IPS-NIHi7 (cell line): ENCODE results near the gene RBM6.
A peak's percentile ranks its signal among the peaks of the same experiment; 100 is the strongest.
"Not testable (repeated sequence)": the region's sequence is repeated elsewhere in the genome, so short reads cannot be mapped to it uniquely, and the experiment has no call there.

Source experiments
- DNase-seq: peaks from one replicate; pipeline ENCODE4 v3.0.0; 2012; ENCODE audit warnings: mixed read lengths; ENCODE audit errors: extremely low spot score

Gene RBM6, protein sequence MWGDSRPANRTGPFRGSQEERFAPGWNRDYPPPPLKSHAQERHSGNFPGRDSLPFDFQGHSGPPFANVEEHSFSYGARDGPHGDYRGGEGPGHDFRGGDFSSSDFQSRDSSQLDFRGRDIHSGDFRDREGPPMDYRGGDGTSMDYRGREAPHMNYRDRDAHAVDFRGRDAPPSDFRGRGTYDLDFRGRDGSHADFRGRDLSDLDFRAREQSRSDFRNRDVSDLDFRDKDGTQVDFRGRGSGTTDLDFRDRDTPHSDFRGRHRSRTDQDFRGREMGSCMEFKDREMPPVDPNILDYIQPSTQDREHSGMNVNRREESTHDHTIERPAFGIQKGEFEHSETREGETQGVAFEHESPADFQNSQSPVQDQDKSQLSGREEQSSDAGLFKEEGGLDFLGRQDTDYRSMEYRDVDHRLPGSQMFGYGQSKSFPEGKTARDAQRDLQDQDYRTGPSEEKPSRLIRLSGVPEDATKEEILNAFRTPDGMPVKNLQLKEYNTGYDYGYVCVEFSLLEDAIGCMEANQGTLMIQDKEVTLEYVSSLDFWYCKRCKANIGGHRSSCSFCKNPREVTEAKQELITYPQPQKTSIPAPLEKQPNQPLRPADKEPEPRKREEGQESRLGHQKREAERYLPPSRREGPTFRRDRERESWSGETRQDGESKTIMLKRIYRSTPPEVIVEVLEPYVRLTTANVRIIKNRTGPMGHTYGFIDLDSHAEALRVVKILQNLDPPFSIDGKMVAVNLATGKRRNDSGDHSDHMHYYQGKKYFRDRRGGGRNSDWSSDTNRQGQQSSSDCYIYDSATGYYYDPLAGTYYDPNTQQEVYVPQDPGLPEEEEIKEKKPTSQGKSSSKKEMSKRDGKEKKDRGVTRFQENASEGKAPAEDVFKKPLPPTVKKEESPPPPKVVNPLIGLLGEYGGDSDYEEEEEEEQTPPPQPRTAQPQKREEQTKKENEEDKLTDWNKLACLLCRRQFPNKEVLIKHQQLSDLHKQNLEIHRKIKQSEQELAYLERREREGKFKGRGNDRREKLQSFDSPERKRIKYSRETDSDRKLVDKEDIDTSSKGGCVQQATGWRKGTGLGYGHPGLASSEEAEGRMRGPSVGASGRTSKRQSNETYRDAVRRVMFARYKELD

GRCh38 chr3:49939858-49940666, at the start of gene RBM6:
Gene RBM6 (plus strand): TSS chr3:49940150. CDS start chr3:49962642, 22,492 bp downstream.
- DNase-seq = peak; percentile 99

- no peak for DNase-seq
Measured at GRCh38 chr3:49895791-49896190, 44.2 kb upstream of the RBM6 start.

- DNase-seq = no peak
Measured at GRCh38 chr3:49896345-49896744, 43.6 kb upstream of the RBM6 start.

DNA sequence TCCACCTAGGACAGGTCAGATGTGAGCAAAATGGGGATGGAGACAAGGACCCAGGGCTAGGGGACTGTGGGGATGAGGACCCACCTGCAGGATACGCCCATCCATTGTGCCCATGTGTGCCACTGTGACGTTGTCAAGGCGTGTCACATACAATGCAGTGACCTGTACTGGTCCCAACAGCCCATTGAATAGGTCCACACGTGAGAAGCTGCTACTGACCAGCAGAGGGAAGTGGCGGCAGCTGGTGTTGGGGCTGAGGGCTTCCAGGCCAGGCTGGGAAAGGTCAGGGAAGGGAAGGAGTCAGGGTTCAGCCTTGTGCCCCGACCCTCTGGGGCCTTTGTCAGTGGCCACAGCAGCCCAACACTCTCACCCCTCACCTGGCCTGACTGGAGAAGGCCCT, 41.0 kb upstream of the RBM6 start:
- DNase-seq = no peak

DNA sequence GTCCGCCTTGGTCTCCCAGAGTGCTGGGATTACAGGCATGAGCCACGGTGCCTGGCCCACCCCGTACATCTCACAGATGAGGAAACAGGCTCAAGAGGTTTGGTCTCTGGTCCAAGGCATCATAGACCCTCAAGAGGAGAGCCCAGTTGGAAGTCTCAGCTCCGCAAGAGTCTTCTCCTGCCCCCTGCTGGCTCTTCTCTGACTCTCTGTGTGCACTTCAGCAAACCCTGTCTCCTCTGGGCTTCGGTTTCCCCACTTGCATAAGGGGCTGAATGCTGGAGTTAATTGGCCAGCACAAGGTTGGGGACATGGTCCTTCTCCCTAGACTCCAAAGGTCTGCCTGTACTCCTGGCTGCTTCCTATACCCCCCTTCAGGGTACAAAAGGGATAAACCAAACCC, 40.1 kb upstream of the RBM6 start:
- peak; percentile 80 for DNase-seq

DNA sequence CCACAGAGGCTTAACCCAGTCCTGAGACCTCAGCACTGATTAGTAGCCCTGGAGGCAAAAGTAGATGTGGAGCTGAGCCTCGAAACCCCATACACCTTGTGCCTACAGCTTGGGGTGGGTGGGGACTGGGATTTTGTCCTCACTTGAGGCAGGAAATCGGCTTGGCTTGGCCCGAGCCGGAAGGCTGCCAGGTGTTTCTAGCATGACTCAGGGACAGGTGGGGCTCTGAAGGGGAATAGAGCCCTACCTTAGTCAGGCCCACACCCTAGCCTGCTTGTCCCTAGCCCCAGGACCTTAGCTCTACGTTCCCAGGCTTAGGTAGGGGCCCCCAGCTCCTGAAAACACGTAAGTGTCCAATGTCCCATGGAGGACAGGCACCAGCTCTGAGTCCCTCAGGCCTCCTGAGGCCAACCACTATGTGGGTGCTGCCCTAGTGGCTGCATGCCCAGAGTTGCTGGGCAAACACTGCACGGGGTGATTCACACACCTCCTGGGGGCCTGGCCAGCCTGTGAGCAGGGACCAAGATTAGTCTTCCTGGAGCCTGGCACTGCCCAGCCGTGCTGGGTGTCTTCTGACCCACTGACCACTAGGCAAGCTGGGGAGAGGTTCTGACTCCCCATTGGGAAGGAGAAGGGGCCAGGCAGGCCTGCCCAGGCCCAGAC, 39.3 kb upstream of the RBM6 start:
- no peak for DNase-seq

DNA sequence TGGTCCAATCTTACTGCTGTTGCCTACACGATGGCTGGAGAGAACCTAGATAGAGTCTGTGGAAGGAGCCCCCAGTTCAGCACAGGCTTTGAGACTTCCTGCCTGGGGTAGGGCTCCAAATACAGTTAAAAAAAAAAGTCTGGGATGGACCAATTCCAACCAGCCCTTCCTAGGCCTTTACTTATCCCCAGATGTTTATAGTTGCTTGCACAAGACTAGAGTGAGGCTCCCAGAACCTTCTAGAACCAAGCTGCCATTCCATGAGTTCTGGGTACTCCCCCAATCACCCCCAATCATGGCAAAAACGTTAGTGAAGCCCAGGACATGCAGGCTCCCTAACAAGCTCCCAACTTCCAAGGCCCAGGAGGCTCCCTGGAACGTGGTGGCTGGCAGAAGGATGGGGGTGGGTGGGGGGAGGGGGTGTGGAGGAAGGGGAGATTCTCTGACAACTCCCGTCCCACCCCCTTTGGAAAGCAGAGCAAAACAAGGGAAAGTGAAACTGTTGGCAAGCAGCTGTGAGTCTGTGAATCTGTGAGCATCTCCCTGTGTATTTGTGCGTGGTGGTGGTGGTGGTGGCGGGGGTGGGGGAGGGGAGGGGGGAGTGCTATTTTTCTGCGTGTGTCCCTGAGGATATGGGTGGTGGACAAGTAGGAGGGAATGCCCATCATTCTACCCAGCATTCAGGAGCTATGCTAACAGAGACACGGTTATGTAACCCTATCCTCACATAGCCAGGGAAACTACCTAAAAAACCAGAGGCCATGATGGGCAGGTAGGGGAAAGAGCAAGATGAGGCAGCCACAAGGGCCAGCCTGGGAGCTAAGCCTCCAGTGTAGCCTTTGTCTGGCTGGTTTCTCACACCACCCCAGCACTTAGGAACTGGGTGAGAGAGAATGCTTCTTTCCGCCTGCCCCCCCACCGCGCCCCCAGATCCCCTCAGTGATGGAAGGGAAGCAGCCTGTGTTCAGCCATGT, 38.3 kb upstream of the RBM6 start:
- no peak for DNase-seq

DNA sequence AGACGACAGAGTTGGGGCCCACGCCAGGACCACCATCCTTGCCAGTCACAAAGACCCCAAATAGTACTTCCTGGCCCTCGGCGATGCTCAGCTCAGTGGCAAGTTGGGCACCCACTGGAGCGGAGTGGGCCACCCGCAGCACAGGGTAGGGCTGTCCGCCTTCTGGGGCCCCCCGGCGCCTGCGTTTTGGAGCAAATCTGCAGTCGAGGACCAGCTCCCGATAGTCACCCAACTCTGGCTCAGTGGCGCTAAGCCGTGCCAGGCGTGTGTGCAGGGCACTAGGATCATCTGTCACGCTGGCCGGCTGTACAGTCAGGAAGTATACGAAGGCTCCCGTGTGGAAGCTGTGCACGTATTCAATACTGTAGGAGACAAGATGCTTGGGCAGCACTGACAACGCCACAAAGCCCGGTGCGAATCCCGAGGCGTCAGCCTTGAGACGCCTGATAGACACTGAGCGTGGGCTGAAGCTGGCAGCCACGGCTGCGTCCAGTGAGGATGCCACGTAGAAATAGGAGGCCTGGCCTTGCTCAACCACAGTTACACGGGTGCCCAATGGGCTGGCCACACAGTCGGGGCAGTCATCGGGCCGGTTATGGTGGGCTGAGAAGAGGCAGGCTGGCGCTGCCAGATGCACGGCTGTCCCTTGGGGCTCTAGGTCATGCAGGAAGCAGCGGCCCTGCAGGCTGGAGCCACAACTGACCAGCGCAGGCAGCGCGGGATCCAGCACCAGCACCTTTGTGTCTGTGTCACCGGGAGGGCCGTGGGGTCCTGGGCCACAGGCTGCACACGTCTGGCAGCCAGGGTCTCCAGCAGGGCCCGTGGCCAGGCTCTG, 37.2 kb upstream of the RBM6 start:
- no peak for DNase-seq

- DNase-seq = peak; percentile 95
Measured at GRCh38 chr3:49903451-49904424, 36.2 kb upstream of the RBM6 start, which contains the start of gene MST1R. Gene MST1R (minus strand): TSS chr3:49903873. CDS start chr3:49903609, 264 bp downstream.

DNA sequence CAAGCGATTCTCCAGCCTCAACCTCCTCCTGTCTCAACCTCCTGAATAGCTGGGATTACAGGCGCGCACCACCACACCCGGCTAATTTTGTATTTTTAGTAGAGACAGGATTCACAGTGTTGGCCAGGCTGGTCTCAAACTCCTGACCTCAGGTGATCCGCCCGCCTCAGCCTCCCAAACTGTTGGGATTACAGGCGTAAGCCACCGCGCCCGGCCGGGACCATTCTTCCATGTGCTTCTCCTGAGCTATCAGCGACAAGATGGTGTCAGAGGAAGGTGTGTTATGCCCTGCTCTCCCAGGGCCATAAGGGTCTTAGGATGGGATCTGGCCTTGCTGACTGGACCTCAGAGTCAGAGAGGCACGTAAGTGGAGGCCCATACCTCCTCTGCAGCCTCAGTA, 35.5 kb upstream of the RBM6 start:
- not testable (repeated sequence) for DNase-seq

- peak; percentile 85 for DNase-seq
Measured at GRCh38 chr3:49906073-49906743, 33.7 kb upstream of the RBM6 start.

DNA sequence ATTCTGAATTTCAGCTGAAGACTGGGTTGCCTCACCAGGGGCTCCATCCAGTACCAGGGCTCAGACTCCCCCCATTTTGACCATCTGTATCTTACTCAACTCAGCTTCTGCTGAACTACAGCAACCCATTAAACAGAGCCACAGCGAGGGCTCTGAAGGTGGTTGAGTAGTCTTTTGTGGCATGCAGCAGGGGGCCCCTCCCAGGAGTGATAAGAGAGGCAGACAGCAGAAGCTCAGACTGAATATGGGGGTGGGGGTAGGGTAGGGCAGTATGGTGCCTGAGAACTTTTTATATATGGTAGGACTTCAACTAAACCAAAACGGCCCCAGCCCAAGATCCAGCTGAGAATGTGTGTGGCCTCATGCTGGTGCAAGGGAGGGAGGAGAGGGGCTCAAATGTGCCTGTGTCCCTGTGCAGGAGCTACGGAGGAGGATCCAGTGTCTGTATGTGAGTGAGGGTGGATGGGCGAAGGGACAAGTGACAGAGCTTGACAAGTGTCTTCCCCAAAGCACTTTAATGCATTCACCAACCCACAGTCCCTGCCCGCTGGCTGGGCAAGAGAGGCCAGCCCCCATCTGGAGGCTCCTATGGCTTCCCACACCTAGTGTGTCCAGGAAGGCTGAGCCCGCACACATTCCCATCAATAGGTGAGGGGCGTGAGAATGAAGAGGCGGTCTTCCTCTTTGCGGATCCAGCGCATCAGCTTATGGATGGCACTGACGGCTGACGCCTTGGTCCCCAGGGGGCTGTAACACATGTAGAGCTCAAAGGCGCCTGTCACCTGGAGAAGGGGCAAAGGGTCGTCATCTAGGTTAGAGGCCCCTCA, 31.4 kb upstream of the RBM6 start:
- no peak for DNase-seq

GRCh38 chr3:49910409-49911123, 29.4 kb upstream of the RBM6 start:
- DNase-seq = peak; percentile 72

GRCh38 chr3:49911124-49911420, 28.9 kb upstream of the RBM6 start:
- no peak for DNase-seq

GRCh38 chr3:49911611-49912010, 28.3 kb upstream of the RBM6 start:
- no peak for DNase-seq

- DNase-seq = no peak
Measured at GRCh38 chr3:49912881-49913281, 27.1 kb upstream of the RBM6 start.
